ENCODE measurements around the gene ZCWPW1. TPM values are rescaled to one million over a fixed set of nuclear protein-coding genes. Genes with fewer than 3 reads are reported as not detected.
"Not testable (repeated sequence)": the region's sequence is repeated elsewhere in the genome, so short reads cannot be mapped to it uniquely, and the experiment has no call there.

The ZCWPW1 gene
- total RNA-seq, 2 donors from 2014 or later = 1.6 to 3.3 TPM

DNA sequence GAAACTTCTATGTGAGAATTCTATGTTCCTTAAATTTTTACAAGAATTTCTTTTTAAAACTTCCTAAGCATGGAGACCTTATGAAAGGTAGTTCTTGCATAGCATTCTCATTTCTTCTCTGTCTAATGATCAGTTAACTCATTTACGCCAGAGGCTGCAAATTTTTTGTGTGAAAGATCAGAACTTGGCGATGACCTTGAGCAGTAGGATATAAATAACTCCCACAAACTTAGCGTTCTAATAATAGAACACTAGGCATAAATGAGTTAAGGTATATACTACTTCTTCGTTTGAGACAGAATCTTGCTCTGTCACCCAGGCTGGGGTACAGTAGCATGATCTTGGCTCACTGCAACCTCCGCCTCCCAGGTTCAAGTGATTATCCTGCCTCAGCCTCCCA lies 41.6 kb downstream of the ZCWPW1 start:
- Histone ChIP-seq H3K36me3 (replicated peaks in 1 of 2; ENCODE audit: insufficient read depth in 1 of 2, low read depth in 2 of 2) (no peaks in the 10 kb centered on the region), H3K4me3 (no peak overlapping the region), H3K27me3 (no peaks in the 10 kb centered on the region), H3K9me3 (no peaks in the 10 kb centered on the region), H3K4me1 (peaks cover 13% of the 10 kb centered on the region), H3K27ac (no peak overlapping the region)
- intact Hi-C loops (cut with DNase I) = no loop called here
- DNase-seq (no peak), ATAC-seq (no peak)
- TF ChIP-seq, protein P1, sequence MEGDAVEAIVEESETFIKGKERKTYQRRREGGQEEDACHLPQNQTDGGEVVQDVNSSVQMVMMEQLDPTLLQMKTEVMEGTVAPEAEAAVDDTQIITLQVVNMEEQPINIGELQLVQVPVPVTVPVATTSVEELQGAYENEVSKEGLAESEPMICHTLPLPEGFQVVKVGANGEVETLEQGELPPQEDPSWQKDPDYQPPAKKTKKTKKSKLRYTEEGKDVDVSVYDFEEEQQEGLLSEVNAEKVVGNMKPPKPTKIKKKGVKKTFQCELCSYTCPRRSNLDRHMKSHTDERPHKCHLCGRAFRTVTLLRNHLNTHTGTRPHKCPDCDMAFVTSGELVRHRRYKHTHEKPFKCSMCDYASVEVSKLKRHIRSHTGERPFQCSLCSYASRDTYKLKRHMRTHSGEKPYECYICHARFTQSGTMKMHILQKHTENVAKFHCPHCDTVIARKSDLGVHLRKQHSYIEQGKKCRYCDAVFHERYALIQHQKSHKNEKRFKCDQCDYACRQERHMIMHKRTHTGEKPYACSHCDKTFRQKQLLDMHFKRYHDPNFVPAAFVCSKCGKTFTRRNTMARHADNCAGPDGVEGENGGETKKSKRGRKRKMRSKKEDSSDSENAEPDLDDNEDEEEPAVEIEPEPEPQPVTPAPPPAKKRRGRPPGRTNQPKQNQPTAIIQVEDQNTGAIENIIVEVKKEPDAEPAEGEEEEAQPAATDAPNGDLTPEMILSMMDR (IDR thresholded peaks at IDR 0.05) = no peak
- TF ChIP-seq POLR2A (IDR thresholded peaks at IDR 0.05) = no peak
- WGBS, 2 donors = 35 to 38% methylated on average over 5 of the region's 5 CpGs

- no peak overlapping the region for H3K4me3 ChIP-seq
- peaks cover 6% of the 10 kb centered on the region for H3K4me1 ChIP-seq
- H3K36me3 ChIP-seq (replicated peaks in 1 of 2; ENCODE audit: insufficient read depth in 1 of 2, low read depth in 2 of 2) = no peaks in the 10 kb centered on the region
- H3K27me3 ChIP-seq = no peaks in the 10 kb centered on the region
- H3K27ac ChIP-seq = peak overlapping the region in 1 of 4 donors; percentile 32
- intact Hi-C loops (cut with DNase I) = no loop called here
- DNase-seq (no peak), ATAC-seq (no peak)
- H3K9me3 ChIP-seq = no peaks in the 10 kb centered on the region
- 68 to 85% methylated on average over 6 of the region's 6 CpGs for WGBS, 2 donors
- no peak for TF ChIP-seq POLR2A (IDR thresholded peaks at IDR 0.05)
- TF ChIP-seq, protein P1 (IDR thresholded peaks at IDR 0.05) = no peak
These were observed 43.7 kb downstream of the ZCWPW1 start for GRCh38 chr7:100384628-100385294.

GRCh38 chr7:100382234-100382853 lies 46.2 kb downstream of the ZCWPW1 start:
- DNase-seq; intact Hi-C loops (cut with DNase I); H3K9me3 ChIP-seq; H3K36me3 ChIP-seq (replicated peaks in 1 of 2; ENCODE audit: insufficient read depth in 1 of 2, low read depth in 2 of 2); H3K4me1 ChIP-seq; H3K4me3 ChIP-seq; H3K27me3 ChIP-seq: not testable (repeated sequence)
- peak in 2 of 3 donors; percentile 16 to 37 for TF ChIP-seq POLR2A (IDR thresholded peaks at IDR 0.05)
- peak; percentile 9 for ATAC-seq
- WGBS, 2 donors = 73 to 74% methylated on average over 8 of the region's 8 CpGs
- H3K27ac ChIP-seq = peak overlapping the region in 1 of 4 donors; percentile 28

GRCh38 chr7:100381531-100382233 lies 46.8 kb downstream of the ZCWPW1 start:
- H3K36me3 ChIP-seq (replicated peaks in 1 of 2; ENCODE audit: insufficient read depth in 1 of 2, low read depth in 2 of 2); H3K4me3 ChIP-seq; intact Hi-C loops (cut with DNase I); H3K9me3 ChIP-seq; DNase-seq; H3K27me3 ChIP-seq; H3K4me1 ChIP-seq; H3K27ac ChIP-seq: not testable (repeated sequence)
- peak; percentile 21 for ATAC-seq
- WGBS, 2 donors = 76% methylated on average over 26 of the region's 49 CpGs; no CpG with 5 or more reads in 1 of the 2 donors

DNA sequence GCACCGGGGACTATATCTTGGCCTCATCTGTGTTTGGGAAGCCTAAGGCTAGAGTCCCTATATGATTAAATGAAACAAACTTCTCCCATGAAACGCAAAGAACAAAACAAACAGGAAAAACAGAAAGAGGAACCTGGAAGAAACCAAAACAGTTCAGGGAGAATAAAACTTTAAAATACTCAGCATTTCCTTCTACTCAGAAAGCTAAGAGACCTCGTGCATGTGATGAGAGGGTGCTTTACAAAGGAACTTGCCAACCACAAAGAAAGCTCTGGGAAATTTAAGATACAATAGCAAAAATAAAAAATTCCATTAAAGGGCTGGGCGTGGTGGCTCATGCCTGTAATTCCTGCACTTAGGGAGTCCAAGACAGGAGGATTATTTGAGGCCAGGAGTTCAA lies 48.3 kb downstream of the ZCWPW1 start:
- Histone ChIP-seq H3K36me3 (replicated peaks in 1 of 2; ENCODE audit: insufficient read depth in 1 of 2, low read depth in 2 of 2) (no peaks in the 10 kb centered on the region), H3K4me1 (no peaks in the 10 kb centered on the region), H3K4me3 (no peak overlapping the region), H3K9me3 (no peaks in the 10 kb centered on the region), H3K27me3 (no peaks in the 10 kb centered on the region), H3K27ac (peak overlapping the region in 1 of 4 donors; percentile 64)
- ATAC-seq = no peak
- intact Hi-C loops (cut with DNase I) = no loop called here
- 70 to 87% methylated on average over 4 of the region's 4 CpGs for WGBS, 2 donors
- DNase-seq = no peak
- TF ChIP-seq, protein P1 (IDR thresholded peaks at IDR 0.05) = no peak
